HEK293T (cell line): ENCODE results near the gene YWHAB.

Source experiments
- CTCF ChIA-PET: fragments of 350-600 bp; formaldehyde crosslinking; extraction: SDS; loops from one replicate; lab custom pipeline; 2021; ENCODE audit warnings: antibody characterized with exemption, inconsistent platforms; lab: Yijun Ruan, JAX
- POLR2A ChIA-PET: fragments of 350-600 bp; formaldehyde crosslinking; extraction: SDS; loops from one replicate; lab custom pipeline; 2020; ENCODE audit warnings: antibody characterized with exemption, inconsistent platforms; lab: Yijun Ruan, JAX
- DNase-seq: peaks from one replicate; pipeline ENCODE4 v3.0.0; 2012; ENCODE audit warnings: mixed read lengths; ENCODE audit errors: extremely low spot score
- ARNT ChIP-seq: fragments of 450-650 bp; IDR thresholded peaks from 2 replicates; pipeline ENCODE4 v1.6.1; 2017; ENCODE audit warnings: mild to moderate bottlenecking
- BHLHE40 ChIP-seq: fragments of 450-650 bp; IDR thresholded peaks from 2 replicates; pipeline ENCODE4 v1.6.1; 2016; ENCODE audit warnings: mild to moderate bottlenecking, moderate library complexity, borderline replicate concordance
- CTBP1 ChIP-seq: fragments of 450-650 bp; IDR thresholded peaks from 2 replicates; pipeline ENCODE4 v1.6.1; 2016; ENCODE audit warnings: borderline replicate concordance
- ELF4 ChIP-seq: fragments of 450-650 bp; IDR thresholded peaks from 2 replicates; pipeline ENCODE4 v1.6.1; 2017; ENCODE audit warnings: antibody characterized with exemption
- FOXA1 ChIP-seq: fragments of 450-650 bp; IDR thresholded peaks from 2 replicates; pipeline ENCODE4 v1.6.1; 2016; ENCODE audit warnings: mild to moderate bottlenecking
- FOXK2 ChIP-seq: fragments of 450-650 bp; IDR thresholded peaks from 2 replicates; pipeline ENCODE4 v1.6.1; 2016; ENCODE audit warnings: mild to moderate bottlenecking
- FOXM1 ChIP-seq: fragments of 450-650 bp; IDR thresholded peaks from 2 replicates; pipeline ENCODE4 v1.6.1; 2017; ENCODE audit warnings: mild to moderate bottlenecking, borderline replicate concordance
- HDGF ChIP-seq: fragments of 450-650 bp; IDR thresholded peaks from 2 replicates; pipeline ENCODE4 v1.6.1; 2017; ENCODE audit warnings: antibody characterized with exemption, borderline replicate concordance
- L3MBTL2 ChIP-seq: fragments of 450-650 bp; conservative IDR thresholded peaks from 2 replicates; pipeline ENCODE4 v1.6.1; 2016; ENCODE audit warnings: mild to moderate bottlenecking
- LEF1 ChIP-seq: fragments of 450-650 bp; IDR thresholded peaks from 2 replicates; pipeline ENCODE4 v1.6.1; 2017; ENCODE audit warnings: mild to moderate bottlenecking, borderline replicate concordance
- NFRKB ChIP-seq: fragments of 450-650 bp; IDR thresholded peaks from 2 replicates; pipeline ENCODE4 v1.6.1; 2016; ENCODE audit warnings: mild to moderate bottlenecking, moderate library complexity
- SP1 ChIP-seq: fragments of 450-650 bp; IDR thresholded peaks from 2 replicates; pipeline ENCODE4 v1.6.1; 2017
- SUZ12 ChIP-seq: fragments of 450-650 bp; IDR thresholded peaks from 2 replicates; pipeline ENCODE4 v1.6.1; 2016; ENCODE audit warnings: mild to moderate bottlenecking
- TARDBP ChIP-seq: fragments of 450-650 bp; IDR thresholded peaks from 2 replicates; pipeline ENCODE4 v1.6.1; 2016
- ZNF384 ChIP-seq: fragments of 450-650 bp; IDR thresholded peaks from 2 replicates; pipeline ENCODE4 v1.6.1; 2016
- TF ChIP-seq, protein P1 (sequence below): fragments of 450-650 bp; IDR thresholded peaks from 2 replicates; pipeline ENCODE4 v1.6.1; 2016

Gene YWHAB

DNA sequence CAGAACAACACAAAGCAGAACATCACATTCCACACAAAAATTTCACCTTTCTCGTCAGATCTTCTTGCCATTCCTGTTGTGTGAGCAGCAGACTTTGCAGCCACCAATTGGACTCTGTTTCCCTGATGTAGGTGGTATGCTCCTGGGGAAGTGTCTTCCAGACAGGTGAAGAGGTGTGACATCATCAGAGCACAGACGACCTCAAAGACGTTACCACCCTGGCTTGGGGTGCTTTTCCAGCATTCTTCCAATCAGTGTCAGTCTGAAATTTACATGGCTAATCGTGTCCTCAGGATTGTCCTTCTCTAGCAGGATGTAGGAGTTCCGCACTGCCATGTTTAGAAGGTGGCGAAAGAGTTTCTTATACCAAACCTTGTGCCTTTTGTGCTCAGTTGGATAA lies 43.5 kb upstream of the YWHAB start:
- no peak for DNase-seq
- TF ChIP-seq CTBP1 (no peak), LEF1 (no peak), FOXK2 (no peak), FOXA1 (no peak), ARNT (no peak), BHLHE40 (no peak), TARDBP (no peak), SP1 (no peak), FOXM1 (no peak), NFRKB (no peak), SUZ12 (no peak), ZNF384 (no peak), HDGF (no peak), ELF4 (no peak)
- TF ChIP-seq, protein P1, sequence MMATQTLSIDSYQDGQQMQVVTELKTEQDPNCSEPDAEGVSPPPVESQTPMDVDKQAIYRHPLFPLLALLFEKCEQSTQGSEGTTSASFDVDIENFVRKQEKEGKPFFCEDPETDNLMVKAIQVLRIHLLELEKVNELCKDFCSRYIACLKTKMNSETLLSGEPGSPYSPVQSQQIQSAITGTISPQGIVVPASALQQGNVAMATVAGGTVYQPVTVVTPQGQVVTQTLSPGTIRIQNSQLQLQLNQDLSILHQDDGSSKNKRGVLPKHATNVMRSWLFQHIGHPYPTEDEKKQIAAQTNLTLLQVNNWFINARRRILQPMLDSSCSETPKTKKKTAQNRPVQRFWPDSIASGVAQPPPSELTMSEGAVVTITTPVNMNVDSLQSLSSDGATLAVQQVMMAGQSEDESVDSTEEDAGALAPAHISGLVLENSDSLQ = no peak
- ChIA-PET CTCF (no interaction called here), POLR2A (no interaction called here)

DNA sequence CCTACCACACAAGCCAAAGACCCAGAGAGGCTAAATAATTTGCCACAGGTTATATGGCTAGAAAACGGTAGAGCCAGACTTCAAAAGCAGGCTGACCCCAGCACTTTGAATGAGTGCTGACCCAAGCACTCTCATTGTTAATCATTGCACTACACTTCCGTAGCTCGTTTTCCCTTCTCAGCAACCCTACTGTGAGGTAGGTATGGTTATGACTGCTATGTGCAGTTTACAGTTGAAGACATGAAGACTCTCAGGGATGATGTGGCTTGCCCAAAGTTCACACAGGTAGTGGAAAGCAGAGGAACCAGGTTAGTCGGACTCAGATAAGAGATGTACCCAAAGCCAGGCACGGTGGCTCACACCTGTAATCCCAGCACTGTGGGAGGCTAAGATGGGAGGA lies 41.6 kb upstream of the YWHAB start:
- CTCF ChIA-PET = no interaction called here
- DNase-seq = no peak
- POLR2A ChIA-PET = no interaction called here
- TF ChIP-seq SP1 (no peak), FOXM1 (no peak), L3MBTL2 (no peak), ELF4 (no peak), LEF1 (no peak), FOXK2 (no peak)
- TF ChIP-seq, protein P1 = no peak

DNA sequence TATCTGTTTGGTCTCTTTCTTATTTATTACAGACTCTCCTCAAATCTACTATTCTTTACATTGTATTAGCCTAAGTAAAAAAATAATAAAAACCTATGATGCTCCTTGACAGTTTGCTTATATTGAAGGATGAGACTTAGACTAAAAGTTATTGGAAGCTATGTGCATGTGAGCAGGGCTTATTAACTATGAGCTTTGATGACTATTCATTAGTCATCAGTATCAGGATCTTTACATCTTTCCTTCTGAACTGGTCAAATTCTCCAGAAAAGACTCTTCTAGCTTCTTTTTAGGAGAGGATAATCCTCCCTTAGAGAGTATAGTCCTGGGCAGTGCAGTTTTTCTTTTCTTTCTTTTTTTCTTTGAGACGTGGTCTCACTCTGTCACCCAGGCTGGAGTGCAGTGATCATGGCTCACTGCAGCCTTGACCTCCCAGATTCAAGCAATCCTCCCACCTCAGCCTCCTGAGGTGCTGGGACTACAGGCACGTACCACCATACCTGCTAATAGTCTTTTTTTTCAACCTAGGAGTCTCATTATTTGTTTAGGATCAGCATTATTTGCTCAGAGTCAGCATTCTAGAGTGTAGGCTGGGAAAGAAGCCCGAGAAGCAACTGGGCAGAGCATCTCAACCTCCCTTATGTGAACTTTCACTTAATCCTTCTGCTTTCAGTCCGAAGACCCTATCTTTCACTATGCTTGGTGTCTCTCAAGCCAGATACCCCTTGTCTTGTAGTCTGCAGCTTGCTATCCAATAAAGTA lies 37.1 kb upstream of the YWHAB start:
- DNase-seq = no peak
- CTCF ChIA-PET = no interaction called here
- TF ChIP-seq, protein P1 = no peak
- TF ChIP-seq HDGF (no peak), BHLHE40 (no peak), L3MBTL2 (no peak), ELF4 (no peak), FOXA1 (no peak), CTBP1 (no peak), ARNT (no peak), SUZ12 (no peak), NFRKB (no peak), TARDBP (no peak), ZNF384 (no peak), LEF1 (no peak)
- POLR2A ChIA-PET = no interaction called here

DNA sequence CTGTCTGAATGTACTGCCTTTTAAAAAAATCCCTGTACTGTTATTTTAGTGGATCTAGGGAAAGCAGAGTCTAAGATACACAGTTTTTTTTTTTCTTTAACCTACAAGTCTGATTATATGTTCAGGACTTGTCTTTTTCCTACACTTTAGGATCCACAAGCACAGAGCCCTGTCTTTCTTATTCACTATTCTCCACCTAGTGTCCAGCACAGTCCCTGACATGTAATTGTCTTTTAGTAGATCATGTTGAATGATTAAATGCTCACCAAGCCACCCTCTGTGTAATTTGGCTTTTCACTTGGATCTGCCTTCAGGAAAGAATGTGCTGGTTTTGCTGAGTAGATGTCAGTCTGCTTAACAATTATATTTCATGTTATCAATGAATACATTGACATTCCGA lies 35.8 kb upstream of the YWHAB start:
- CTCF ChIA-PET = interaction anchor here (0.6 kb wide), 1 partner anchor 16 kb away, joined by 7 read pairs; no protein-coding TSS in a partner anchor
- POLR2A ChIA-PET = no interaction called here
- no peak for TF ChIP-seq BHLHE40
- TF ChIP-seq ARNT = no peak
- TF ChIP-seq ELF4 = no peak
- TF ChIP-seq FOXM1 = no peak
- TF ChIP-seq, protein P1 = no peak
- TF ChIP-seq TARDBP = no peak
- TF ChIP-seq NFRKB = no peak
- TF ChIP-seq CTBP1 = no peak
- no peak for TF ChIP-seq SP1
- no peak for TF ChIP-seq LEF1
- DNase-seq = no peak

GRCh38 chr20:44850272-44850671 lies 35.2 kb upstream of the YWHAB start:
- POLR2A ChIA-PET = no interaction called here
- no peak for DNase-seq
- CTCF ChIA-PET = interaction anchor here (0.6 kb wide), 1 partner anchor 17 kb away, joined by 7 read pairs; no protein-coding TSS in a partner anchor
- TF ChIP-seq ZNF384 = no peak
- no peak for TF ChIP-seq NFRKB
- TF ChIP-seq LEF1 = no peak
- TF ChIP-seq SP1 = no peak

DNA sequence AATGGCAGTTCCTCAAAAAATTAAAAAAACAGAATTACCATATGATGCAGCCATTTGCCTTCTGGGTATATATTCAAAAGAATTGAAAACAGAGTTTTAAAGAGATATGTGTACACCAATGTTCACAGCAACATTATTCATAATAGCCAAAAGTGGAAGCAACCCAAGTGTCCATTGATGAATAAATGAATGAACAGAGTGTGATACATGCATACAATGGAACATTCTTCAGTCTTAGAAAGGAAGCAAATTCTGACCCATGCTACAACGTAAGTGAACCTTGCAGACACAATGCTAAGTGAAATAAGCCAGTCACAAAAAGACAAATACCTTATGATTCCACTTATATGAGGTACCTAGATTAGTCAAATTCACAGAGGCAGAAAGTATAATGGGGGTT lies 34.7 kb upstream of the YWHAB start:
- no peak for DNase-seq
- TF ChIP-seq ARNT = no peak
- no peak for TF ChIP-seq SUZ12
- no peak for TF ChIP-seq ELF4
- CTCF ChIA-PET = no interaction called here
- POLR2A ChIA-PET = no interaction called here
